Measurements from ENCODE around the gene RALY. TPM values are rescaled to one million over a fixed set of nuclear protein-coding genes. Genes with fewer than 3 reads are reported as not detected.

Gene RALY
- total and polyA plus RNA-seq, 10 of the 15 experiments (the other 5 are each of a cell fraction or from before 2014, with no cell fraction given) = 1.2 to 246 (median 137) TPM

DNA sequence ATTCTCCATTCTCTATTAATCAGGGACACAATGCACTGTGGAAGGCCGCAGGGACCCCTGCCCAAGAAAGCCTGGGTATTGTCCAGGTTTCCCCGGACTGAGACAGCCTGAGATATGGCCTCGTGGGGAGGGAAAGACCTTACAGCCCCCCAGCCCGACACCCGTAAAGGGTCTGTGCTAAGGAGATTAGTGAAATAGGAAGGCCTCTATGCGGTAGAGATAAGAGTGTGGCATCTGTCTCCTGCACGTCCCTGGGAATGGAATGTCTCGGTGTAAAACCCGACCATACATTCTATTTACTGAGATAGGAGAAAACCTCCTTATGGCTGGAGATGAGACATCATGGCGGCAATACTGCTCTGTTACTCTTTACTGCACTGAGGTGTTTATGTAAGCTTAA lies 134.1 kb downstream of the RALY start (continued):
- TF ChIP-seq, protein P1, sequence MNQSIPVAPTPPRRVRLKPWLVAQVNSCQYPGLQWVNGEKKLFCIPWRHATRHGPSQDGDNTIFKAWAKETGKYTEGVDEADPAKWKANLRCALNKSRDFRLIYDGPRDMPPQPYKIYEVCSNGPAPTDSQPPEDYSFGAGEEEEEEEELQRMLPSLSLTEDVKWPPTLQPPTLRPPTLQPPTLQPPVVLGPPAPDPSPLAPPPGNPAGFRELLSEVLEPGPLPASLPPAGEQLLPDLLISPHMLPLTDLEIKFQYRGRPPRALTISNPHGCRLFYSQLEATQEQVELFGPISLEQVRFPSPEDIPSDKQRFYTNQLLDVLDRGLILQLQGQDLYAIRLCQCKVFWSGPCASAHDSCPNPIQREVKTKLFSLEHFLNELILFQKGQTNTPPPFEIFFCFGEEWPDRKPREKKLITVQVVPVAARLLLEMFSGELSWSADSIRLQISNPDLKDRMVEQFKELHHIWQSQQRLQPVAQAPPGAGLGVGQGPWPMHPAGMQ (IDR thresholded peaks at IDR 0.05; ENCODE audit: borderline replicate concordance) = no peak
- TF ChIP-seq SIX5 (IDR thresholded peaks at IDR 0.05; ENCODE audit: low read depth, low read length, severe bottlenecking) = no peak

DNA sequence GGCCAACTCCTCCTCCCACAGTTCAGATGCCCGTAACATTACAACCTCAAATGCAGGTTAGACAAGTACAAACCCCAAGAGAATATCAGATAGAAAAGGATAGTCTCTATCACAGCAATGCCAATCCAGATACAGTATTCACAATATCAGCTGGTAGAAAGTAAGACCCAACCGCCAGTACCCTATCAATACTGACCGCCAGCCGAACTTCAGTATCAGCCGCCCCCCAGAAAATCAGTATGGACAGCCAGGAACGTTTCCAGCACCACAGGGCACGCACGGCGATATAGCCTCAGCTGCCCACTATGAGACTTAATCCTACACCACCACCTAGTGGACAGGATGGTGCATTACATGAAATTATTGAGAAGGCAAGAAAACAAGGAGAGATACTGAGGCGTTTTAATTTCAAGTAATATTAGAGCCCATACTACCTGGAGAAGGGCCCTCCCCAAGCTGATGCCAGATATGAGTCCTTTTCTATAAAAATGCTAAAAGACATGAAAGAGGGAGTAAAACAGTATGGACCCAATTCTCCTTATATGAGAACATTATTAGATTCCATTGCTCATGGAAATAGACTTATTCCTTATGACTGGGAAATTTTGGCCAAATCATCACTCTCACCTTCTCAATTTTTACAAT lies 135.9 kb downstream of the RALY start:
- TF ChIP-seq SMC3 (IDR thresholded peaks at IDR 0.05; ENCODE audit: borderline replicate concordance, low read length) (peak; percentile 88), RAD21 (IDR thresholded peaks at IDR 0.05; ENCODE audit: insufficient read depth, low read depth, low read length) (peak; percentile 97), BHLHE40 (IDR thresholded peaks at IDR 0.05; ENCODE audit: borderline replicate concordance in 1 of 2, low read depth in 2 of 2, low read length in 1 of 2) (peak in 1 of 2 experiments; percentile 8; a peak in 1 of 4 replicates), YY1 (IDR thresholded peaks at IDR 0.05; ENCODE audit: low read depth, low read length) (0 out of 2 replicates have a peak, but pooled peaks have one; percentile 26), MEF2B (IDR thresholded peaks at IDR 0.05; ENCODE audit: partially characterized antibody, poor library complexity, severe bottlenecking) (no peak)
- TF ChIP-seq, protein P2, sequence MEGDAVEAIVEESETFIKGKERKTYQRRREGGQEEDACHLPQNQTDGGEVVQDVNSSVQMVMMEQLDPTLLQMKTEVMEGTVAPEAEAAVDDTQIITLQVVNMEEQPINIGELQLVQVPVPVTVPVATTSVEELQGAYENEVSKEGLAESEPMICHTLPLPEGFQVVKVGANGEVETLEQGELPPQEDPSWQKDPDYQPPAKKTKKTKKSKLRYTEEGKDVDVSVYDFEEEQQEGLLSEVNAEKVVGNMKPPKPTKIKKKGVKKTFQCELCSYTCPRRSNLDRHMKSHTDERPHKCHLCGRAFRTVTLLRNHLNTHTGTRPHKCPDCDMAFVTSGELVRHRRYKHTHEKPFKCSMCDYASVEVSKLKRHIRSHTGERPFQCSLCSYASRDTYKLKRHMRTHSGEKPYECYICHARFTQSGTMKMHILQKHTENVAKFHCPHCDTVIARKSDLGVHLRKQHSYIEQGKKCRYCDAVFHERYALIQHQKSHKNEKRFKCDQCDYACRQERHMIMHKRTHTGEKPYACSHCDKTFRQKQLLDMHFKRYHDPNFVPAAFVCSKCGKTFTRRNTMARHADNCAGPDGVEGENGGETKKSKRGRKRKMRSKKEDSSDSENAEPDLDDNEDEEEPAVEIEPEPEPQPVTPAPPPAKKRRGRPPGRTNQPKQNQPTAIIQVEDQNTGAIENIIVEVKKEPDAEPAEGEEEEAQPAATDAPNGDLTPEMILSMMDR (IDR thresholded peaks at IDR 0.05 in 2 of 3, conservative IDR thresholded peaks at IDR 0.05 in 1 of 3; ENCODE audit: control insufficient read depth in 2 of 3, extremely low read depth in 1 of 3, insufficient read depth in 1 of 3, low read depth in 3 of 3, low read length in 3 of 3) = peak; percentile 73 to 90 (median 76)
- peak overlapping the region; percentile 66 for H3K4me2 ChIP-seq (ENCODE audit: control insufficient read depth, insufficient read depth)
- ChIA-PET SMC1A (ENCODE audit: uncharacterized antibody, unreplicated experiment) (interaction anchor here (1.1 to 1.3 kb wide), 5 partner anchors 17 to 215 kb away, joined by 3 to 4 read pairs (median 3); partner anchors contain the start of gene EIF2S2), CTCF (interaction anchor here (1.0 to 4.4 kb wide), 15 partner anchors 22 to 338 kb away, joined by 3 to 43 read pairs (median 4); no protein-coding TSS in a partner anchor), POLR2A (no interaction called here), RAD21 (ENCODE audit: unreplicated experiment) (interaction anchor here (0.5 to 1.5 kb wide), 7 partner anchors 17 to 267 kb away, joined by 3 to 8 read pairs (median 4); no protein-coding TSS in a partner anchor)
- H3K79me2 ChIP-seq (ENCODE audit: control insufficient read depth, insufficient read depth, low read length) = no peaks in the 10 kb centered on the region
- FAIRE-seq (peak; percentile 89), DNase-seq (ENCODE audit: low read depth, low spot score) (peak; percentile 9), ATAC-seq (peak; percentile 96)
- peaks cover 0 to 2% of the 10 kb centered on the region in 2 experiments; a peak in 2 of 4 replicates for H3K27me3 ChIP-seq (replicated peaks in 1 of 2; ENCODE audit: control insufficient read depth in 2 of 2, insufficient read depth in 2 of 2, low read length in 1 of 2)
- H3K4me1 ChIP-seq (ENCODE audit: control insufficient read depth, insufficient read depth, low read length) = peaks cover 1% of the 10 kb centered on the region; the same call in 1 of the 2 replicates
- H4K20me1 ChIP-seq (ENCODE audit: control insufficient read depth, insufficient read depth) = no peaks in the 10 kb centered on the region
- no TSS peak for BruUV-seq (replicated peaks)
- H2AFZ ChIP-seq (ENCODE audit: control insufficient read depth, low read depth, low read length) = peak overlapping the region; percentile 41; the same call in 1 of the 2 replicates
- no peak overlapping the region for H3K4me3 ChIP-seq
- intact Hi-C loops (cut with micrococcal nuclease; ENCODE audit: unreplicated experiment) = loop anchor here (1.0 to 10.0 kb wide), 6 partner anchors 60 to 465 kb away; partner anchors contain the start of genes ACTL10 and C20orf144
- in situ Hi-C loops (cut with MboI) = loop anchor here (10.0 kb wide), 1 partner anchor 265 kb away; no protein-coding TSS in a partner anchor
- no peak overlapping the region for H3K27ac ChIP-seq (ENCODE audit: control insufficient read depth, insufficient read depth)
- H3K9me3 ChIP-seq (replicated peaks; ENCODE audit: control insufficient read depth, insufficient read depth, low read length) = no peaks in the 10 kb centered on the region
- no peaks in the 10 kb centered on the region for H3K36me3 ChIP-seq (ENCODE audit: control insufficient read depth in 2 of 2, insufficient read depth in 2 of 2, low read length in 1 of 2)
- no peak overlapping the region for H3K9ac ChIP-seq (ENCODE audit: control insufficient read depth, insufficient read depth, low read length)
- 0% methylated on average over 10 of the region's 10 CpGs for WGBS (ENCODE audit: insufficient coverage, insufficient replicate concordance, low lambda C conversion rate, missing lambda C conversion rate)

Data from GM12878 (cell line).